ENCODE data around the gene RFC4.

DNA sequence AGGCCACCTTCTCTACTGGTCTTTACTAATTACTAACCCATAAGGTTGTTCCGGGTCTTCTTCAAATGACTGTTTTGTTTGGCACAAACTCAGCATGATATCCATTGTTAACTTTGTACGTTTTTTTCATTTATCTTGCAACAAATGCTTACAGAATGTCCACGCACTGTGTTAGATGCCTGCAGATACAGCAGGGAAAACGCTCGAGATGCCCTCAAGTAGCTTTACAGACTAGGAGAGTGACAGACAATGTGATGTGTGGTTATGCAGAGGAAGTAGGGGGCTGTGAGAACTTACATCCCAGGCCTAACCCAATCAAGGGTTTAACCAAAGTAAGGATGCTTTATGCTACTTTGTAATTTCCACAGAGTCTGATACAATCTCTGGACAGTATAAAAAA is 949 bp upstream of the RFC4 start:
- TF ChIP-seq, protein P1, sequence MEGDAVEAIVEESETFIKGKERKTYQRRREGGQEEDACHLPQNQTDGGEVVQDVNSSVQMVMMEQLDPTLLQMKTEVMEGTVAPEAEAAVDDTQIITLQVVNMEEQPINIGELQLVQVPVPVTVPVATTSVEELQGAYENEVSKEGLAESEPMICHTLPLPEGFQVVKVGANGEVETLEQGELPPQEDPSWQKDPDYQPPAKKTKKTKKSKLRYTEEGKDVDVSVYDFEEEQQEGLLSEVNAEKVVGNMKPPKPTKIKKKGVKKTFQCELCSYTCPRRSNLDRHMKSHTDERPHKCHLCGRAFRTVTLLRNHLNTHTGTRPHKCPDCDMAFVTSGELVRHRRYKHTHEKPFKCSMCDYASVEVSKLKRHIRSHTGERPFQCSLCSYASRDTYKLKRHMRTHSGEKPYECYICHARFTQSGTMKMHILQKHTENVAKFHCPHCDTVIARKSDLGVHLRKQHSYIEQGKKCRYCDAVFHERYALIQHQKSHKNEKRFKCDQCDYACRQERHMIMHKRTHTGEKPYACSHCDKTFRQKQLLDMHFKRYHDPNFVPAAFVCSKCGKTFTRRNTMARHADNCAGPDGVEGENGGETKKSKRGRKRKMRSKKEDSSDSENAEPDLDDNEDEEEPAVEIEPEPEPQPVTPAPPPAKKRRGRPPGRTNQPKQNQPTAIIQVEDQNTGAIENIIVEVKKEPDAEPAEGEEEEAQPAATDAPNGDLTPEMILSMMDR (IDR thresholded peaks at IDR 0.05), result no peak
- TF ChIP-seq POLR2AphosphoS5 (IDR thresholded peaks at IDR 0.05; ENCODE audit: low read depth, low read length), result no peak

Data from Panc1 (cell line).